ENCODE data around the gene SAP25.

Gene SAP25

GRCh38 chr7:100547872-100548271 lies 25.8 kb downstream of the SAP25 start:
- peak; percentile 56 to 90 for DNase-seq (ENCODE audit: low read depth in 2 of 2)
- TF ChIP-seq, protein P1, sequence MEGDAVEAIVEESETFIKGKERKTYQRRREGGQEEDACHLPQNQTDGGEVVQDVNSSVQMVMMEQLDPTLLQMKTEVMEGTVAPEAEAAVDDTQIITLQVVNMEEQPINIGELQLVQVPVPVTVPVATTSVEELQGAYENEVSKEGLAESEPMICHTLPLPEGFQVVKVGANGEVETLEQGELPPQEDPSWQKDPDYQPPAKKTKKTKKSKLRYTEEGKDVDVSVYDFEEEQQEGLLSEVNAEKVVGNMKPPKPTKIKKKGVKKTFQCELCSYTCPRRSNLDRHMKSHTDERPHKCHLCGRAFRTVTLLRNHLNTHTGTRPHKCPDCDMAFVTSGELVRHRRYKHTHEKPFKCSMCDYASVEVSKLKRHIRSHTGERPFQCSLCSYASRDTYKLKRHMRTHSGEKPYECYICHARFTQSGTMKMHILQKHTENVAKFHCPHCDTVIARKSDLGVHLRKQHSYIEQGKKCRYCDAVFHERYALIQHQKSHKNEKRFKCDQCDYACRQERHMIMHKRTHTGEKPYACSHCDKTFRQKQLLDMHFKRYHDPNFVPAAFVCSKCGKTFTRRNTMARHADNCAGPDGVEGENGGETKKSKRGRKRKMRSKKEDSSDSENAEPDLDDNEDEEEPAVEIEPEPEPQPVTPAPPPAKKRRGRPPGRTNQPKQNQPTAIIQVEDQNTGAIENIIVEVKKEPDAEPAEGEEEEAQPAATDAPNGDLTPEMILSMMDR (IDR thresholded peaks at IDR 0.05; ENCODE audit: low read depth, low read length) = peak; percentile 9
- no peak overlapping the region for H3K4me3 ChIP-seq (replicated peaks in 1 of 2; ENCODE audit: low read depth in 2 of 2, low read length in 2 of 2)

GRCh38 chr7:100546926-100547800 lies 26.5 kb downstream of the SAP25 start:
- no peak overlapping the region for H3K4me3 ChIP-seq (replicated peaks in 1 of 2; ENCODE audit: low read depth in 2 of 2, low read length in 2 of 2)
- DNase-seq (ENCODE audit: low read depth in 2 of 2) = no peak
- TF ChIP-seq, protein P1 (IDR thresholded peaks at IDR 0.05; ENCODE audit: low read depth, low read length) = no peak

- H3K4me3 ChIP-seq (replicated peaks in 1 of 2; ENCODE audit: low read depth in 2 of 2, low read length in 2 of 2) = no peak overlapping the region
- TF ChIP-seq, protein P1 (IDR thresholded peaks at IDR 0.05; ENCODE audit: low read depth, low read length) = no peak
- DNase-seq (ENCODE audit: low read depth in 2 of 2) = peak in 1 of 2 donors; percentile 41
Measured at GRCh38 chr7:100546129-100546925, 27.4 kb downstream of the SAP25 start.

- TF ChIP-seq, protein P1 (IDR thresholded peaks at IDR 0.05; ENCODE audit: low read depth, low read length) = peak; percentile 4
- H3K4me3 ChIP-seq (replicated peaks in 1 of 2; ENCODE audit: low read depth in 2 of 2, low read length in 2 of 2) = no peak overlapping the region
- peak; percentile 90 to 93 for DNase-seq (ENCODE audit: low read depth in 2 of 2)
Measured at GRCh38 chr7:100545360-100546128, 28.2 kb downstream of the SAP25 start.

GRCh38 chr7:100544967-100545359 lies 28.7 kb downstream of the SAP25 start:
- peak; percentile 41 to 56 for DNase-seq (ENCODE audit: low read depth in 2 of 2)
- H3K4me3 ChIP-seq (replicated peaks in 1 of 2; ENCODE audit: low read depth in 2 of 2, low read length in 2 of 2) = no peak overlapping the region
- TF ChIP-seq, protein P1 (IDR thresholded peaks at IDR 0.05; ENCODE audit: low read depth, low read length) = no peak

- H3K4me3 ChIP-seq (replicated peaks in 1 of 2; ENCODE audit: low read depth in 2 of 2, low read length in 2 of 2) = no peak overlapping the region
- TF ChIP-seq, protein P1 (IDR thresholded peaks at IDR 0.05; ENCODE audit: low read depth, low read length) = no peak
- DNase-seq (ENCODE audit: low read depth in 2 of 2) = no peak
Measured at GRCh38 chr7:100544386-100544785, 29.3 kb downstream of the SAP25 start.

Data from cardiac fibroblast (primary cell).